ENCODE results near the gene HBQ1.
"Not testable (repeated sequence)": the region's sequence is repeated elsewhere in the genome, so short reads cannot be mapped to it uniquely, and the experiment has no call there.

Gene HBQ1

DNA sequence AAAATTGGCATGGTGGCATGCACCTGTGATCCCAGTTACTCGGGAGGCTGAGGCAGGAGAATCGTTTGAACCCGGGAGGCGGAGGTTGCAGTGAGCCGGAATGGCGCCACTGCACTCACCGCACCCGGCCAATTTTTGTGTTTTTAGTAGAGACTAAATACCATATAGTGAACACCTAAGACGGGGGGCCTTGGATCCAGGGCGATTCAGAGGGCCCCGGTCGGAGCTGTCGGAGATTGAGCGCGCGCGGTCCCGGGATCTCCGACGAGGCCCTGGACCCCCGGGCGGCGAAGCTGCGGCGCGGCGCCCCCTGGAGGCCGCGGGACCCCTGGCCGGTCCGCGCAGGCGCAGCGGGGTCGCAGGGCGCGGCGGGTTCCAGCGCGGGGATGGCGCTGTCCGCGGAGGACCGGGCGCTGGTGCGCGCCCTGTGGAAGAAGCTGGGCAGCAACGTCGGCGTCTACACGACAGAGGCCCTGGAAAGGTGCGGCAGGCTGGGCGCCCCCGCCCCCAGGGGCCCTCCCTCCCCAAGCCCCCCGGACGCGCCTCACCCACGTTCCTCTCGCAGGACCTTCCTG, at the start of gene HBQ1:
HBQ1 (plus strand) TSS at position 359 of the 575 bp plus-strand sequence; CDS start at position 387, 28 bp downstream.
- peak in 1 of 3 experiments; percentile 37 for DNase-seq (ENCODE audit: low read depth in 2 of 3, low spot score in 2 of 3)

DNA sequence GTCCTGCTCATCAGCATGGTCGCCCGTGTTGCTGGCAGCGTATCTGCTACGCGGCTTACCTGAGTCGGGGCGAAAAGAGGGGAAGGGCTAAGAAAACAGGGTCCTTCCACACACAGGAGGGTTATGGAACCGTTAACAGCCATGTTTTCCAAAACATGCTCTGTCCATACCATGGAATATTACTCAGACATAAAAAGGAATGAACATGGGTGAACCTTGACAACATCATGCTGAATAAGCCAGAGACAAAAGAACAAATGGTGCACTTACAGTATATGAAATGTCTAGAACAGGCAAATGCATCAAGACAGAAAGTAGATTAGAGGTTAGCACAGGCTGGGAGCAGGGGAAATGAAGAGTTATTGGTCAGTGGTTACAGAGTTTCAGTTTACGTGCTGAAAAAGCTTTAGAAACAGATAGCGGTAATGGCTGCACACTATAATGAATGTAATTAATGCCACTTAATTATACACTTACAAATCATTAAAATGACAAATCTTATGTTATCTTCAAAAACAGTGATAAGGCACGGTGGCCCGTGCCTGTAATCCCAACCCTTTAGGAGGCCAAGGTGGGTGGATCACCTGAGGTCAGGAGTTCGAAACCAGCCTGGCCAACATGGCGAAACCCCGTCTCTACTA, 49.6 kb upstream of the HBQ1 start:
- no peak for DNase-seq (ENCODE audit: low read depth in 2 of 3, low spot score in 2 of 3)

DNA sequence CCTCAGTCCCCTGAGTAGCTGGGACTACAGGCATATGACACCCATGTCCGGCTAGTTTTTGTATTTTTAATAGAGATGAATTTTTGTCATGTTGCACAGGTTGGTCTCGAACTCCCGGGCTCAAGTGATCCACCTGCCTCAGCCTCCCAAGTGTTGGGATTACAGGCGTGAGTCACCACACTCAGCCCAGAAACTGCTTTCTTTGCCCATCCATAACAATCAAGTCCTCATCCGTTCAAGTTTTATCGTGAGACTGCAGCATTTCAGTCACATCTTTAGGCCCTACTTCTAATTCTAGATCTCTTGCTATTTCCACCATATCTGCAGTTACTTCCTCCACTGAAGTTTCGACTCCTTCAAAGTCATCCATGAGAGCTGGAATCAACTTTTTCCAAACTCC, 48.1 kb upstream of the HBQ1 start:
- no peak for DNase-seq (ENCODE audit: low read depth in 2 of 3, low spot score in 2 of 3)

DNA sequence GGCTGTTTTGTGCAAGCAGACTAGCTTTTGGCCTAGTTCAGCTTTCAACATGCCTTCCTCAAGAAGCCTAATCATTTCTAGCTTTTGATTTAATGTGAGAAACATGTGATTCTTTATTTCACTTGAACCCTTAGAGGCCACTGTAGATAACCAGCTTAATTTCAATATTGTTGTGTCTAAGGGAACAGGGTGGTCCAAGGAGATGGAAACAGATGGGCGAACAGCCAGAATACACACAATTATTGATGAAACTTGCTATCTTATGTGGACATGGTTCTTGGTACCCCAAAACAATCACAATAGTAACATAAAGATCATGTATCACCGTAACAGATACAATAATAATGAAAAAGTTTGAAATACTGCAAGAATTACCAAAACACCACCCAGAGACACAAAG, 46.5 kb upstream of the HBQ1 start:
- DNase-seq (ENCODE audit: low read depth in 2 of 3, low spot score in 2 of 3), result no peak

DNA sequence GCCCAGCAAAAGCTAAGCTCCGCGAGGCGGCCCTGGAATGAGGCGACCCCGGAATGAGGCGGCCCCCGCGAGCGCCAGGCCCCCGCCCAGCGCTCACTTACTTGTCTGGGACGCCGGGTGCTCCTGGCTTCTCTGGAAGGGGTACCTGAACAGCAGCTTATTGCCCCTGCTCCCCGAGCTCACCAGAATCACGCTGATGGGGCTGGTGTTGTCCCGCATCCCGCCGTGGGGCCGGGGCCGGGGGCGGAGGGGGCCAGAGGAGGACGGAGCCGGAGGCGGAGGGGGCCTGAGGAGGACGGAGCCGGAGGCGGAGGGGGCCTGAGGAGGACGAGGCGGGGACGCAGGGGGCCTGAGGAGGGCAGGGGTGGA, 42.2 kb upstream of the HBQ1 start:
- DNase-seq (ENCODE audit: low read depth in 2 of 3, low spot score in 2 of 3), result peak in 2 of 3 experiments; percentile 8 to 25

DNA sequence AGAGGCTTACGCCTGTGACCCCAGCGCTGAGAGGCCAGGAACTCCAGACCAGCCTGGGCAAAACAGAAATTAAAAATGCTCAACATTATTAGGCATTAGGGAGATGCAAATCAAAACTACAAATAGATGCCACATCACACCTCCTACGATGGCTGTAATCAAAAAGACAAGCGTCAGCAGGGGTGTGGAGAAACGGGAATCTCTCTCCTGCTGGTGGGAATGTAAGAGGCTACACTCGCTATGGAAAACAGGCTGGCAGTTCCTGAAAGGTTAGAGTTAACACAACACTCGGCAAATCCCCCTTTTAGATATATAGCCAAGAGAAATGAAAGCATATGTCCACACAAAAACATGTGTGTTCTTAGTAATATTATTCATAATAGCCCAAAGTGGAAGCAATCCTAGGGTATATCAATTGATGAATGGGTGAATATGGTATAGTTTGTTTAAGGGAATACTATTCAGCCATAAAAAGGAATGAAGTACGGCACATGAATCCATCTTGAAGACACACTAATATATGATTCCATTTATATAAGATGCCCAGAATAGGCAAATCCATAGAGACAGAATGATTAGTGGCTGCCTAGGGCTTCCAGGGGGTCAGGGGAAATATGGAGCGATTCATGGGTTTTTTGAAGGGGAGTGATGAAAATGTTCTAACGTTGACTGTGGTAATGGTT, 39.9 kb upstream of the HBQ1 start:
- DNase-seq (ENCODE audit: low read depth in 2 of 3, low spot score in 2 of 3), result no peak

DNA sequence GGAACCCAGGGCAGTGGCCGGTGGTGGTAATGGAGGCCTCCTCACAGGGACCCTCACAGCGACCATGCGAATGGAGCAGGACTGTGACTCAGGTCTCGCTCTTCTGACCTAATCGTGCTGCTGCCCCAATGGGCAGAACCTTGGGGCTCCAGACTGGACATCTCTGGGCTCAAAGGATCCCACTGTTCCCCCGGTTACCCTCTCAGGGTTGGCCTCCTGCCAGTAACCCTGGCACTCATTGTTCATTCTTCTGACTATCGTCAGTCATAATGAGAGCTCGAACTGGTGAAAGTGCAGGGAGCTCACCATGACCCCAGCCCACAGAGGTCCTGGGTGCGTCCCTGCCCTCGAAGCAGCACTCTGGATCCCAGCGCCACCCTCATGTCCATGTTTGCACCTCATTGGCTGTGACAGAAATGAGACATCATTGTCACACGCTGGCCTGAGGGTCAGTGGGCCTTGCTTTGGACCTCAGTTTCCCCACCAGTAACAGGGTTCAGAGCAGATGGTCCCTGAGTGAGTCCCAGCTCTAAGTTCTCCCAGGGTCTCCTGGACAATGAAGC, 37.8 kb upstream of the HBQ1 start:
- no peak for DNase-seq (ENCODE audit: low read depth in 2 of 3, low spot score in 2 of 3)

DNA sequence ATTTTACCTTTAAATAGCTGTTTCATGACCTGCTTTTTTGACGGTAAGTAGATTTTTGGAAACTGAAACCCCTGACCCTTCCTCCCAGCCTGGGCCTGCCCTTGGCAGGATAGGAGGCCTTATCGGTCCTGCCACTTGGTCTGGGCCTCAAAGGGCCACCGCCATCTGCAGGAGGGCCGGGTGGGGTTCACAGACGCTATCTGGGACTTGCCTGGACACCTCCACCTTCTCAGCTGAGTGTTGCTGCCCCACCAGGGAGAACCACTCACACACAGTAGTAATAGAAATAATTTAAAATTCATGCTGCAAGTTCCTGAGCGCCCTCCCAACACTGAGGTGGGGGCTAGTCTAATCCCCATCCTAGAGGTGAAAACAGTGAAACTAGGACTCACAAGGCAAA, 37.2 kb upstream of the HBQ1 start:
- no peak for DNase-seq (ENCODE audit: low read depth in 2 of 3, low spot score in 2 of 3)

DNA sequence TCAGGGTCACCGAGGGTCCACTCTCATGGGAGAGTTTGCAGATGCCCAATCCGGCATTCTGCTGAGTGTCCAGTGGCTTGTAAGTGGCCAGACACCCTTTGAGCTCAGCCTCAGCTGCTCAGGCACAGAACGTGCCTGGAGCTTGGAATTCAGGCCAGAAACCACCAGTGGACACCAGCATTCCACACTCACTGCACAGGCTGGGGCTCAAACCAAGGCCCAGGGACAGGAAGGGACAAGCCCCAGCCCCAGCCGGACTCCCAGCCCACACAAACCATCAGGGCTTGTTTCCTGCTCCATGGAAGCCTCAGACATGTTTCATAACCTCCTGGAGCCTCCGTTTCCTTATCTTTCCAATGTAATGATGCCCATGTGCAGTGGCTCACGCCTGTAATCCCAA, 36.8 kb upstream of the HBQ1 start:
- DNase-seq (ENCODE audit: low read depth in 2 of 3, low spot score in 2 of 3), result no peak

DNA sequence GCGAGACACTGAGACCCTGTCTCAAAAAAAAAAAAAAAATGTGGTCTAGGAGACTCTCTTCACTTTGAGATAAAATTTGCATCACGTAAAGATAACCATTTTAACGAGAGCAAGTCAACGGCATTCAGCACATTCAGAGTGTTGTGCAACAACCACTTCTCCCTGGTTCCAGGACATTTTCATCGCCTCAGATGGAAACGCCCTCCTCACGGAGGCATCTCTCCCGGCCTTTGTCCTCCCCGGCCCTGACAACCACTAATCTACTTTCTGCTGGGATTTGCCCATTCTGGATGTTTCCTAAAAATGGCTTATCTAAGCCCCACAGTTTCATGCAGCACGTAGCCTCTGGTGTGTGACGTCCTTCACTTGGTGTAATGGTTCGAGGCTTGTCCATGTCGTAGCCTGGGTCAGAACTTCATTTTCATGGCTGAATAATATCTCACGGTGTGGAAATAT, 35.4 kb upstream of the HBQ1 start:
- DNase-seq (ENCODE audit: low read depth in 2 of 3, low spot score in 2 of 3), result no peak

DNA sequence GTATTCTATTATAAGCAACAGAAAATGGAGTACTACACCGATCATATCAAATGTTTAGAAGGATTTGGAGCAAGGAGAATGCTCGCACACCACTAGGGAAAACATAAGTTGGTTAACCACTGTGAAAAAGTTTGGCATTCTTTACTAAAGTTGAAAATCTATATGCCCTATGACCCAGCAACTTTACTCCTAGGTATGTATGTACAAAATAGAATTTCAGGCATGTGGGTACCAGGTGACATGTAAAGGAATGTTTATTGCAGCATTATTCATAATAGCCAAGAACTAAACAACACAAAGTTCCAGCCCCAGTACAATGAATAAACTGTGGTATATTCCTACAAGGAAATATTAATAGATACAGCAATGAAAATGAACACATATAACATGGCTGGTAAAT, 33.6 kb upstream of the HBQ1 start:
- DNase-seq (ENCODE audit: low read depth in 2 of 3, low spot score in 2 of 3), result no peak

DNA sequence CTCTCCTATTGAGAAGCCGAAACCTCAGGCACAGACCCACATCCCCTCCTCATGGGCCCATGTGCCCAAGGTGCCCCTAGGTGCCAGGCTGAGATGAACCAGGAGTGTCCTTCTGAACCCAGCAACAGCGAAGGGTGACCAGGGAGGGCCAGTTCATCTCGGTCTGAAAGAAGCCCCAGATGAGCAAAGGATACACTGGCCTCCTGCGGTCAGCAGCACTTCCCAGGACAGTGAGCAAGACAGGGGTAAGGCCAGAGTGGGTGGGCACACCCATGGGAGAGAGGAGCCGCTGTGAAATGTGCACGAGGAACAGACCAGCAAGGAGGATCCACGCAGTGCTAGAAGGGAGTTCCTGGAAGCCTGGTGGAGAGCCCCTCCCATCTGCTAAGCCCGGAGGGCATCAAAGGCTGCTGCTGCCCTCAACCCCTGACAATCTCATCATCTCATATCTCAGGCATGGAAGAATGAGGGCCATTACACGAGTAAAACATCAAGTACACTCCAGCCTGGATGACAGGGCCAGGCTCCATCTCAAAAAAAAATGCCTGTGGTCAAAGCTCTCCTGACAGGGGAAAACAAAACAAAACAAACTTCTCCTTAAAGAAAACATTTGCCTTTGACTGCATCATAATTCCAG, 31.1 kb upstream of the HBQ1 start:
- DNase-seq (ENCODE audit: low read depth in 2 of 3, low spot score in 2 of 3), result no peak

DNA sequence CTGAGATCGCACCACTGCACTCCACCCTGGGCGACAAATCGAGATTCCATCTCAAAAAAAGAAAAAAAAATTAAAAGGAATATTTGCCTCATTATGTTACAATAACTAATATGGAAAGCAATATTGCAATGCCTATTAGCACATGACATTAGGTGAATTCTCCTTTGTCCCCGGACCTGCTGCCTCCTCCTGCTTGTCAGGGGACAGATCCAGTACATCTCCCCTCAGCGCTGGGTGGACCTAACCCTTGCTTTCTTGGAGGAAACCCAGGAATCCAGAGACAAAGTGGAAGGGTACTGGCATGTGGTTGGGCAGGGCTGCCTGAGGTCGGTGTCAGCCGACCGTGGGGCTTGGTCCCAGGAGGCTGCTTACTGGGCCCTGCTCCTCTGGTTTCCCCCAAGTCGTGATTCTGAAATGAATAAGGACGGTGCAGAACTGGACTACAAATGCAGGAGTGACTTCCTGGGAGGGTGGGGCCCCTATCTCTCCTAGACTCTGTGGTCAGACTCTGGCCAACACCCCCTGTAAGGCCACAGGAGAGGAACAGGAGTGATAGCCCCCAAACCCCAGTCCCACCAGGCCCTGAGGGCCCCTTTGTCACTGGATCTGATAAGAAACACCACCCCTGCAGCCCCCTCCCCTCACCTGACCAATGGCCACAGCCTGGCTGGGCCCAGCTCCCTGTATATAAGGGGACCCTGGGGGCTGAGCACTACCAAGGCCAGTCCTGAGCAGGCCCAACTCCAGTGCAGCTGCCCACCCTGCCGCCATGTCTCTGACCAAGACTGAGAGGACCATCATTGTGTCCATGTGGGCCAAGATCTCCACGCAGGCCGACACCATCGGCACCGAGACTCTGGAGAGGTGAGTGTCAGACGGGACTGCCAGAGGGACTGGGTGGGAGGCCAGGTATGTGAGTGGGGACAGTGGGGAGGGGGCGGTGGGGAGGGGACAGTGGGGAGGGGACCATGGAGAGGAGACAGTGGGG, 27.8 kb upstream of the HBQ1 start, which contains the start of gene HBZ:
HBZ (plus strand) TSS at position 504 of the 988 bp plus-strand sequence; CDS start at position 770, 266 bp downstream.
- no peak for DNase-seq (ENCODE audit: low read depth in 2 of 3, low spot score in 2 of 3)

DNA sequence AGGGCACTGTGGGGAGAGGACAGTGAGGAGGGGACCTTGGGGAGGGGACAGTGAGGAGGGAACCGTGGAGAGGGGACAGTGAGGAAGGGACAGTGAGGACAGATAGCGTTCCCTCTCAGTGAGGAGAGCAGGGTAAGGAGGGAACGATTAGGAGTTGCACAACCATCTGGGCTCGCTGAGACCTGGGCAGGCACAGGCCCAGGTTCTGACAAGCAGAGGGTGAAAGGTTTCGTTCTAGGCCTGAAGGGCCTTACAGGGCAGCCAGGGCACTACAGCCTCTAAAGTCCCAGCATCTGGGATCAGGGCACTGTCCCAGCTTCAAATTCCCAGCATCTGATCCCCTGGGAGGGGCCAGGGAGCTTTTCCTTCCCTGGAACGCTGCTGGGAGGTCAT, 27.1 kb upstream of the HBQ1 start:
- DNase-seq (ENCODE audit: low read depth in 2 of 3, low spot score in 2 of 3), result not testable (repeated sequence)

DNA sequence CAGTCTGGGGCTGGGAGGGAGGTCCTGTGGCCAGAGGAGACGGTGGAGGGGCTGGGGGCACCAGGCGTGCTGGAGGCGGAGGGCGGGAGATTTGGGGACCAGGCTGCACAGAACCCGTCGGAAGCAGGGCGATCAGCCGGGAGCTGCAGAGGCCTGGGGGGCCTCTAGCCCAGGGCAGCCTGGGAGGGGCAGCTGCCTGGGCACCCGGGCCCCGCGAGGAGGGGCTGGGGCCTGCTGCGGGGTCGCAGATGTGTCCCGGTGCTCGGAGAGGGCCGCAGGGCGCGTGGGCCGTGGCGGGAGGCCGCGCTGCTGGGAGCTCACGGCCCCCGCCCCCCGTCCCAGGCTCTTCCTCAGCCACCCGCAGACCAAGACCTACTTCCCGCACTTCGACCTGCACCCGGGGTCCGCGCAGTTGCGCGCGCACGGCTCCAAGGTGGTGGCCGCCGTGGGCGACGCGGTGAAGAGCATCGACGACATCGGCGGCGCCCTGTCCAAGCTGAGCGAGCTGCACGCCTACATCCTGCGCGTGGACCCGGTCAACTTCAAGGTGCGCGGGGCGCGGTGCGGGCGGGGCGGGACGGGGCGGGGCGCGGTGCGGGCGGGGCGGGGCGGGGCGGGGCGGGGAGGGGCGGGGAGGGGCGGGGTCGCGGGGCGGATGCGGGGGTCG, 26.6 kb upstream of the HBQ1 start:
- not testable (repeated sequence) for DNase-seq (ENCODE audit: low read depth in 2 of 3, low spot score in 2 of 3)

DNA sequence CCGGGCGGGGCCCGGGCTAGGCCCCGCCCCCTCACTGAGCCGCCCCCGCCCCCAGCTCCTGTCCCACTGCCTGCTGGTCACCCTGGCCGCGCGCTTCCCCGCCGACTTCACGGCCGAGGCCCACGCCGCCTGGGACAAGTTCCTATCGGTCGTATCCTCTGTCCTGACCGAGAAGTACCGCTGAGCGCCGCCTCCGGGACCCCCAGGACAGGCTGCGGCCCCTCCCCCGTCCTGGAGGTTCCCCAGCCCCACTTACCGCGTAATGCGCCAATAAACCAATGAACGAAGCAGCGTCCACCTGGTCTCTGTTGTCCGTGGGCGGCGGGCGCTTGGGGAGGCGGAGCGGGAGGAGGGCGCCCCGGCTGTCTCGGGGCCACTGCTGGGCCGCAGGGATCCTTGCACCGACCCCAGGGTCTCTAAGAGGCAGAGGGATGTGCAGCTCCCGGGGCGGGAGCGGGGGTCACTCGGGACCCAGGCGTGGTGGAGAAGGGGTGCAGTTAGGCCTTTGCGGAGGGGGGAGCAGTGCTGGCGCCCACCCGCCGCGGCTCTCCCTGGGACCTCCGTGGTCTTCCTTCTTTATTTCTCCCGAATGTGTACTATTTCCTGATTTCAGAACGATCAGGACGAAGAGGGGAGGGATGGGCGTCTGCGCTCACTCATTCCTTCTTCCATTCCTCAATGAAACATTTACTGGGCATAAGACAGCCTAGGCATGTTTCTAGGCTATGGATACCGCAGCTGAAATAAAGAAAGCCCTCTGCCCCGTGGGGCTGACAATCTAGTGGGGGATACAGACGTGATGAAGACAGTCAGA, 25.8 kb upstream of the HBQ1 start:
- no peak for DNase-seq (ENCODE audit: low read depth in 2 of 3, low spot score in 2 of 3)

DNA sequence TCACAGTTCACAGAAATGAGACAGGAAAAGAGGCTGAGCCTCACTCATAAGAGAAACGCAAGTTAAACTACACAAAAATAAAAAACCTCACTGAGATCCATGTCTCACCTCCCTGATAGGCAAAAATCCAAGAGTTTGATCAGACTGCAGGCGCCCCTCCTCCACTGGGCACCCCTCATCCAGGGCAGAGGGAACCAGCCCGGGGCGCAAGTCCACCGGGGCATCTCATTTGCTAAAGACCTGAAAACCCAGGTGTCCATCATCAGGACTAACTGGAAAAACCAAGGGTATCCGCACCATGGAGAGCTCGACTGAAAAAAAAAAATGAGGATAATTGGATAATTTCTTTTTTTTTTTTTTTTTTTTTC, 25.2 kb upstream of the HBQ1 start:
- no peak for DNase-seq (ENCODE audit: low read depth in 2 of 3, low spot score in 2 of 3)

DNA sequence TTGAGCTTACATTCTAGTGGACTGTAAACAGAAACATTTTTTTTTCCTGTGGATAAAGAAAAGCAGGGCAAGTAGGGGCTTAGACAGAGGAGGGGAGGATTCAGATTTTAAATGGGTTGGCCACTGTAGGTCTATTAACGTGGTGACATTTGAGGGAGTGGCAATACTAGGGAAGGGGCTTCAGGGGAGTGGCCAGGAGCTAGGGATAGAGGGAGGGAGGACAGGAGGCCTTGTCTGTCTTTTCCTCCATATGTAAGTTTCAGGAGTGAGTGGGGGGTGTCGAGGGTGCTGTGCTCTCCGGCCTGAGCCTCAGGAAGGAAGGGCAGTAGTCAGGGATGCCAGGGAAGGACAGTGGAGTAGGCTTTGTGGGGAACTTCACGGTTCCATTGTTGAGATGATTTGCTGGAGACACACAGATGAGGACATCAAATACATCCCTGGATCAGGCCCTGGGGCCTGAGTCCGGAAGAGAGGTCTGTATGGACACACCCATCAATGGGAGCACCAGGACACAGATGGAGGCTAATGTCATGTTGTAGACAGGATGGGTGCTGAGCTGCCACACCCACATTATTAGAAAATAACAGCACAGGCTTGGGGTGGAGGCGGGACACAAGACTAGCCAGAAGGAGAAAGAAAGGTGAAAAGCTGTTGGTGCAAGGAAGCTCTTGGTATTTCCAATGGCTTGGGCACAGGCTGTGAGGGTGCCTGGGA, 21.0 kb upstream of the HBQ1 start:
- no peak for DNase-seq (ENCODE audit: low read depth in 2 of 3, low spot score in 2 of 3)

Data from activated CD8-positive, alpha-beta memory T cell treated with anti-CD3 and anti-CD28 coated beads for 48 hours (primary cell).